Right atrium auricular region (tissue), 2 donors: ENCODE data around the gene AQP12A. TPM values are rescaled to one million over a fixed set of nuclear protein-coding genes. Genes with fewer than 3 reads are reported as not detected.
"Not testable (repeated sequence)": the region's sequence is repeated elsewhere in the genome, so short reads cannot be mapped to it uniquely, and the experiment has no call there.

Source experiments
- DNase-seq: peaks from one replicate; pipeline ENCODE4 v3.0.0-alpha.2; 2019; ENCODE audit warnings: low spot score
- H3K27ac ChIP-seq, 2 donors: fragments of 200-600 bp; sonication (generic); 1 replicate in 1 of 2; 2 replicates in 1 of 2; pipeline ENCODE4 v1.5.1; 2016 to 2019
- H3K27me3 ChIP-seq, 2 donors: fragments of 200-600 bp; sonication (generic); one replicate each; pipeline versions ENCODE4 v1.5.1 to v1.6.0; 2017 to 2019
- H3K36me3 ChIP-seq: fragments of 200-600 bp; sonication (generic); one replicate; pipeline ENCODE4 v1.5.1; 2016
- H3K4me1 ChIP-seq, 2 donors: fragments of 200-600 bp; sonication (generic); one replicate each; pipeline versions ENCODE4 v1.5.1 to v1.6.0; 2017 to 2019
- H3K4me3 ChIP-seq, 2 donors: fragments of 200-600 bp; sonication (generic); 1 replicate in 1 of 2; 2 replicates in 1 of 2; pipeline ENCODE4 v1.5.1; 2017 to 2019; ENCODE audit warnings: mild to moderate bottlenecking in 1 of 2, moderate library complexity in 1 of 2
- H3K9me3 ChIP-seq, 2 donors: fragments of 200-600 bp; sonication (generic); one replicate each; pipeline ENCODE4 v1.5.1; 2019
- CTCF ChIP-seq, 2 donors: fragments of 200-600 bp; sonication (generic); IDR thresholded peaks; one replicate each; pipeline ENCODE4 v1.5.1; 2019; ENCODE audit warnings: antibody characterized with exemption in 2 of 2
- total RNA-seq, 2 donors: library from RNA; depleted of rRNA; stranded (reverse); fragments of >200 nt; gene quantifications; one replicate each; pipeline ENCODE4 v1.1.0, GENCODE V29; 2016

AQP12A gene
- total RNA-seq, 2 donors from 2014 or later = not detected

- no peak overlapping the region for H3K4me3 ChIP-seq
- H3K9me3 ChIP-seq = peaks cover 0 to 8% of the 10 kb centered on the region in 2 donors
- TF ChIP-seq CTCF (IDR thresholded peaks at IDR 0.05) = no peak
- no peaks in the 10 kb centered on the region for H3K36me3 ChIP-seq
- H3K4me1 ChIP-seq = no peaks in the 10 kb centered on the region
- peak; percentile 30 for DNase-seq
- H3K27ac ChIP-seq = no peak overlapping the region
- no peaks in the 10 kb centered on the region for H3K27me3 ChIP-seq
Measured at GRCh38 chr2:240670402-240670801, 21.3 kb upstream of the AQP12A start.

GRCh38 chr2:240670950-240671349, 20.7 kb upstream of the AQP12A start:
- H3K27me3 ChIP-seq = no peaks in the 10 kb centered on the region
- no peak overlapping the region for H3K4me3 ChIP-seq
- H3K27ac ChIP-seq = no peak overlapping the region
- no peak for TF ChIP-seq CTCF (IDR thresholded peaks at IDR 0.05)
- peaks cover 0 to 3% of the 10 kb centered on the region in 2 donors for H3K9me3 ChIP-seq
- peak; percentile 21 for DNase-seq
- H3K36me3 ChIP-seq = no peaks in the 10 kb centered on the region
- no peaks in the 10 kb centered on the region for H3K4me1 ChIP-seq

GRCh38 chr2:240672076-240672700, 19.5 kb upstream of the AQP12A start:
- no peaks in the 10 kb centered on the region for H3K9me3 ChIP-seq
- H3K27me3 ChIP-seq = no peaks in the 10 kb centered on the region
- H3K4me3 ChIP-seq = peak overlapping the region in 1 of 2 donors; percentile 25
- DNase-seq = peak; percentile 46
- TF ChIP-seq CTCF (IDR thresholded peaks at IDR 0.05) = no peak
- no peak overlapping the region for H3K27ac ChIP-seq
- H3K36me3 ChIP-seq = no peaks in the 10 kb centered on the region
- H3K4me1 ChIP-seq = no peaks in the 10 kb centered on the region

- DNase-seq = no peak
- no peaks in the 10 kb centered on the region for H3K4me1 ChIP-seq
- H3K27me3 ChIP-seq = no peaks in the 10 kb centered on the region
- no peaks in the 10 kb centered on the region for H3K9me3 ChIP-seq
- no peak for TF ChIP-seq CTCF (IDR thresholded peaks at IDR 0.05)
- H3K4me3 ChIP-seq = peak overlapping the region in 1 of 2 donors; percentile 25
- no peaks in the 10 kb centered on the region for H3K36me3 ChIP-seq
- H3K27ac ChIP-seq = no peak overlapping the region
Measured at GRCh38 chr2:240672701-240673190, 18.9 kb upstream of the AQP12A start.

GRCh38 chr2:240674461-240675184, 17.0 kb upstream of the AQP12A start:
- DNase-seq = peak; percentile 13
- not testable (repeated sequence) for H3K36me3 ChIP-seq, H3K4me3 ChIP-seq, H3K27ac ChIP-seq, H3K4me1 ChIP-seq, H3K9me3 ChIP-seq, H3K27me3 ChIP-seq

- not testable (repeated sequence) for DNase-seq, H3K9me3 ChIP-seq, H3K36me3 ChIP-seq, H3K4me3 ChIP-seq, H3K27me3 ChIP-seq, H3K4me1 ChIP-seq, H3K27ac ChIP-seq
Measured at GRCh38 chr2:240675345-240675744, 16.3 kb upstream of the AQP12A start.

- H3K4me3 ChIP-seq, H3K27me3 ChIP-seq, H3K27ac ChIP-seq, H3K9me3 ChIP-seq, H3K36me3 ChIP-seq, DNase-seq, H3K4me1 ChIP-seq: not testable (repeated sequence)
Measured at GRCh38 chr2:240678043-240678442, 13.6 kb upstream of the AQP12A start.

GRCh38 chr2:240678909-240679308, 12.8 kb upstream of the AQP12A start:
- H3K9me3 ChIP-seq, H3K36me3 ChIP-seq, H3K27ac ChIP-seq, H3K4me1 ChIP-seq, H3K27me3 ChIP-seq, H3K4me3 ChIP-seq, DNase-seq: not testable (repeated sequence)

GRCh38 chr2:240680185-240680584, 11.5 kb upstream of the AQP12A start:
- DNase-seq, H3K36me3 ChIP-seq, H3K27ac ChIP-seq, H3K4me3 ChIP-seq, H3K4me1 ChIP-seq, H3K27me3 ChIP-seq, H3K9me3 ChIP-seq: not testable (repeated sequence)

- not testable (repeated sequence) for H3K4me1 ChIP-seq, H3K9me3 ChIP-seq, H3K27me3 ChIP-seq, H3K27ac ChIP-seq, H3K4me3 ChIP-seq, H3K36me3 ChIP-seq
- peak; percentile 54 for DNase-seq
Measured at GRCh38 chr2:240682431-240683224, 9.0 kb upstream of the AQP12A start, which contains the start of gene AQP12B. Gene AQP12B (minus strand): TSS chr2:240682885. CDS start chr2:240682837, 48 bp downstream.
